GM12878 (cell line): Measurements from ENCODE around the gene LENG1. TPM values are rescaled to one million over a fixed set of nuclear protein-coding genes. Genes with fewer than 3 reads are reported as not detected.

ENCODE experiments used
- ATAC-seq: fragments of 200-7000 bp; cut with Tn5 transposase; 3 replicates; pipeline ENCODE4 v1.9.1; 2020; ENCODE audit warnings: mild to moderate bottlenecking, moderate library complexity
- BruUV-seq: library from RNA; stranded (reverse); fragments of 400-500 nt; replicated peaks from 2 replicates; lab custom pipeline; 2021; lab: Mats Ljungman, UMichigan
- CTCF ChIA-PET: fragments of 300-600 bp; sonication (Branson Sonifier 250); formaldehyde crosslinking; extraction: SDS; loops from one replicate; lab custom pipeline; 2021; ENCODE audit warnings: inconsistent platforms; lab: Yijun Ruan, JAX
- POLR2A ChIA-PET: fragments of 350-600 bp; formaldehyde crosslinking; extraction: SDS; loops from one replicate; lab custom pipeline; 2021; ENCODE audit warnings: inconsistent platforms; lab: Charles Lee
- RAD21 ChIA-PET: fragments of 300-600 bp; sonication (Branson Sonifier 250); formaldehyde crosslinking; loops from one replicate; lab custom pipeline; 2023; ENCODE audit warnings: antibody characterized with exemption; ENCODE audit not compliant: unreplicated experiment; lab: Charles Lee
- SMC1A ChIA-PET: fragments of 300-600 bp; sonication (Branson Sonifier 250); formaldehyde crosslinking; loops from one replicate; lab custom pipeline; 2023; ENCODE audit not compliant: unreplicated experiment, uncharacterized antibody; lab: Charles Lee
- DNase-seq: peaks from one replicate; pipeline ENCODE4 v3.0.0-alpha.2; 2011; ENCODE audit warnings: low read depth, low spot score
- FAIRE-seq: peaks from 3 replicates; lab custom pipeline; 2011; peaks lifted over from hg19 to GRCh38; lab: Jason Lieb, UNC
- H2AFZ ChIP-seq: 2 replicates; pipeline ENCODE4 v1.6.0; 2011; ENCODE audit warnings: low read depth, low read length, control low read depth; ENCODE audit not compliant: control insufficient read depth
- H3K27ac ChIP-seq: 2 replicates; pipeline ENCODE4 v1.5.1; 2011; ENCODE audit warnings: control low read depth; ENCODE audit not compliant: control insufficient read depth, insufficient read depth
- H3K27me3 ChIP-seq, 2 experiments: replicated peaks in 1 of 2; 2 replicates each; pipeline versions ENCODE4 v1.6.0 to v1.6.1; 2011; ENCODE audit warnings: low read length in 1 of 2; ENCODE audit not compliant: control insufficient read depth in 2 of 2, insufficient read depth in 2 of 2
- H3K36me3 ChIP-seq, 2 experiments: 2 replicates each; pipeline ENCODE4 v1.5.1; 2011; ENCODE audit warnings: low read length in 1 of 2; ENCODE audit not compliant: control insufficient read depth in 2 of 2, insufficient read depth in 2 of 2
- H3K4me1 ChIP-seq: 2 replicates; pipeline ENCODE4 v1.6.1; 2011; ENCODE audit warnings: mild to moderate bottlenecking, low read length, moderate library complexity, mixed read lengths; ENCODE audit not compliant: control insufficient read depth, insufficient read depth
- H3K4me2 ChIP-seq: 2 replicates; pipeline ENCODE4 v1.6.0; 2011; ENCODE audit warnings: control low read depth; ENCODE audit not compliant: control insufficient read depth, insufficient read depth
- H3K4me3 ChIP-seq: fragments of 200-600 bp; sonication (generic); 2 replicates; pipeline ENCODE4 v1.5.1; 2016
- H3K79me2 ChIP-seq: 2 replicates; pipeline ENCODE4 v1.6.0; 2011; ENCODE audit warnings: low read length; ENCODE audit not compliant: control insufficient read depth, insufficient read depth
- H3K9ac ChIP-seq: 2 replicates; pipeline ENCODE4 v1.8.0; 2011; ENCODE audit warnings: low read length, control low read depth, mixed read lengths; ENCODE audit not compliant: control insufficient read depth, insufficient read depth
- H3K9me3 ChIP-seq: replicated peaks from 3 replicates; pipeline ENCODE4 v1.5.1; 2011; ENCODE audit warnings: mild to moderate bottlenecking, low read length; ENCODE audit not compliant: control insufficient read depth, insufficient read depth
- H4K20me1 ChIP-seq: 2 replicates; pipeline ENCODE4 v1.6.0; 2011; ENCODE audit not compliant: control insufficient read depth, insufficient read depth
- CREM ChIP-seq: IDR thresholded peaks from 2 replicates; pipeline ENCODE4 v1.6.1; 2014; ENCODE audit warnings: antibody characterized with exemption, low read depth
- MTA2 ChIP-seq: fragments of 450-650 bp; IDR thresholded peaks from 2 replicates; pipeline ENCODE4 v1.6.1; 2016; ENCODE audit warnings: low read depth, mild to moderate bottlenecking, moderate library complexity
- PAX5 ChIP-seq: IDR thresholded peaks from 2 replicates; pipeline ENCODE4 v1.6.1; 2011; ENCODE audit warnings: low read depth, low read length, borderline replicate concordance
- PML ChIP-seq: IDR thresholded peaks from 2 replicates; pipeline ENCODE4 v1.6.1; 2012; ENCODE audit warnings: low read length, inconsistent platforms
- POLR2AphosphoS2 ChIP-seq: IDR thresholded peaks from 2 replicates; pipeline ENCODE4 v1.6.1; 2011; ENCODE audit warnings: low read depth, mild to moderate bottlenecking, low read length, improper control_type of control experiment, moderate library complexity
- SPI1 ChIP-seq: IDR thresholded peaks from 2 replicates; pipeline ENCODE4 v1.6.1; 2011; ENCODE audit warnings: low read depth, mild to moderate bottlenecking, low read length, moderate library complexity, borderline replicate concordance; ENCODE audit not compliant: insufficient read depth
- SUZ12 ChIP-seq: fragments of 200-600 bp; sonication (generic); IDR thresholded peaks from one replicate; pipeline ENCODE4 v1.6.1; 2018; ENCODE audit warnings: antibody characterized with exemption, mild to moderate bottlenecking; ENCODE audit not compliant: unreplicated experiment
- TCF3 ChIP-seq: IDR thresholded peaks from 2 replicates; pipeline ENCODE4 v1.6.1; 2012; ENCODE audit warnings: low read depth, mild to moderate bottlenecking, low read length, borderline replicate concordance; ENCODE audit not compliant: insufficient read depth
- ZNF217 ChIP-seq: fragments of 450-650 bp; IDR thresholded peaks from 2 replicates; pipeline ENCODE4 v1.6.1; 2017; ENCODE audit warnings: antibody characterized with exemption, mild to moderate bottlenecking
- WGBS: methylation state at CpG from one replicate; pipeline ENCODE4 v1.1.6; 2016; ENCODE audit warnings: low lambda C conversion rate; ENCODE audit not compliant: insufficient replicate concordance, insufficient coverage; ENCODE audit errors: missing lambda C conversion rate; 5-methylcytosine and 5-hydroxymethylcytosine counted together
- in situ Hi-C: fragments of 300-500 bp; cut with MboI; formaldehyde crosslinking; loops from 9 replicates; pipeline ENCODE4 v1.14.3; 2018; ENCODE audit warnings: mixed read lengths
- intact Hi-C: fragments of 100-400 bp; cut with micrococcal nuclease; formaldehyde crosslinking; loops from one replicate; pipeline ENCODE4 v1.14.2; 2022; ENCODE audit not compliant: unreplicated experiment
- polyA plus RNA-seq, 11 experiments: library from polyadenylated mRNA; depleted of rRNA in 4 of 11; unstranded in 6 of 11; stranded (reverse) in 5 of 11; fragments of >200 nt; fragmentation: Nextera tagmentation in 4 of 11; fragmentation: Illumina TruSeq in 1 of 11; extraction: Ambion mirVana in 4 of 11; extraction: Trizol in 1 of 11; gene quantifications; 1 replicate in 1 of 11; 2 replicates in 10 of 11; pipeline versions ENCODE4 v1.2.1 to v1.2.3, GENCODE V29; 2011 to 2016; ENCODE audit warnings: inconsistent platforms in 2 of 11, missing spikeins in 2 of 11, low read depth in 1 of 11
- total RNA-seq, 4 experiments: library from RNA; depleted of rRNA in 3 of 4; stranded (reverse); fragments of >200 nt in 3 of 4; fragmentation: Illumina TruSeq in 1 of 4; extraction: Trizol in 1 of 4; gene quantifications; 2 replicates each; pipeline versions ENCODE4 v1.2.1 to v1.2.3, GENCODE V29; 2013 to 2021
- TF ChIP-seq, protein P1 (sequence below): fragments of 450-650 bp; conservative IDR thresholded peaks from 2 replicates; pipeline ENCODE4 v1.6.1; 2017; ENCODE audit warnings: mild to moderate bottlenecking, moderate library complexity
- TF ChIP-seq, protein P2 (sequence below): fragments of 450-650 bp; formaldehyde crosslinking; IDR thresholded peaks from 2 replicates; pipeline ENCODE4 v1.5.0; 2022; ENCODE audit warnings: mild to moderate bottlenecking, missing genetic modification characterization
- TF ChIP-seq, protein P3 (sequence below): IDR thresholded peaks from 2 replicates; pipeline ENCODE4 v1.6.1; 2012; ENCODE audit warnings: mild to moderate bottlenecking, low read depth, low read length

LENG1 gene
- total and polyA plus RNA-seq, 10 of the 15 experiments (the other 5 are each of a cell fraction or from before 2014, with no cell fraction given), result 0.21 to 10.8 (median 5.8) TPM

DNA sequence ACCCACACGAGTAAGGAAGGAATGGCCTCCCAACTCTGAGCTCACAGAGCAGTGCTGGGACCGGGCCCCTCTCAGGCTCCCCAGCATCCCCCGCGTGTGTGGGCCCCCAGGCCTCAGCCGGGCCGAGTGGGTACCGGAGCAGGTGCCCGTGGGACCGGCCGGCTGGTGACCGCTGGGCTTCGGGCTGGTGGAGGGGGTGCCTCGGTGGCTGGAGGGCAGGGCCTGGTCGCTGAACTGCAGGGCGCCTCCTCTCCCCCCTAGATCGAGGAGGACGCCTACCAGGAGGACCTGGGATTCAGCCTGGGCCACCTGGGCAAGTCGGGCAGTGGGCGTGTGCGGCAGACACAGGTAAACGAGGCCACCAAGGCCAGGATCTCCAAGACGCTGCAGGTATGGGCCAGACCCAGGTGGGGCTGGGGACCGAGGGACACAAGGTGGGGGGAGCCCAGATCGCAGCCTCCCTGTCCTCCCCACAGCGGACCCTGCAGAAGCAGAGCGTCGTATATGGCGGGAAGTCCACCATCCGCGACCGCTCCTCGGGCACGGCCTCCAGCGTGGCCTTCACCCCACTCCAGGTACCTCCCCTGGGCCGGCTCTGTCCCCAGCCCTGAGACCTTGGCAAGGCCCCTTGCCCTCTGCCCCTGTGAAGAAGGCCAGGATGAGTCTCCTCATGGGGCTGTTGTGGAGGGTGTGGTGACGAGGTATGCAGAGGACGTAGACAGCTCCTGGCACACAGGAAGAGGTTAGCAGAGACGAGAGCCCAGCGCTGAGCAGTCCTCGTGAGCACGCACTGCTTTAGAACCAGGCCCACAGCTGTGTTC is 30.5 kb downstream of the LENG1 start (continued):
- TF ChIP-seq, protein P1, sequence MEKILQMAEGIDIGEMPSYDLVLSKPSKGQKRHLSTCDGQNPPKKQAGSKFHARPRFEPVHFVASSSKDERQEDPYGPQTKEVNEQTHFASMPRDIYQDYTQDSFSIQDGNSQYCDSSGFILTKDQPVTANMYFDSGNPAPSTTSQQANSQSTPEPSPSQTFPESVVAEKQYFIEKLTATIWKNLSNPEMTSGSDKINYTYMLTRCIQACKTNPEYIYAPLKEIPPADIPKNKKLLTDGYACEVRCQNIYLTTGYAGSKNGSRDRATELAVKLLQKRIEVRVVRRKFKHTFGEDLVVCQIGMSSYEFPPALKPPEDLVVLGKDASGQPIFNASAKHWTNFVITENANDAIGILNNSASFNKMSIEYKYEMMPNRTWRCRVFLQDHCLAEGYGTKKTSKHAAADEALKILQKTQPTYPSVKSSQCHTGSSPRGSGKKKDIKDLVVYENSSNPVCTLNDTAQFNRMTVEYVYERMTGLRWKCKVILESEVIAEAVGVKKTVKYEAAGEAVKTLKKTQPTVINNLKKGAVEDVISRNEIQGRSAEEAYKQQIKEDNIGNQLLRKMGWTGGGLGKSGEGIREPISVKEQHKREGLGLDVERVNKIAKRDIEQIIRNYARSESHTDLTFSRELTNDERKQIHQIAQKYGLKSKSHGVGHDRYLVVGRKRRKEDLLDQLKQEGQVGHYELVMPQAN, result no peak

DNA sequence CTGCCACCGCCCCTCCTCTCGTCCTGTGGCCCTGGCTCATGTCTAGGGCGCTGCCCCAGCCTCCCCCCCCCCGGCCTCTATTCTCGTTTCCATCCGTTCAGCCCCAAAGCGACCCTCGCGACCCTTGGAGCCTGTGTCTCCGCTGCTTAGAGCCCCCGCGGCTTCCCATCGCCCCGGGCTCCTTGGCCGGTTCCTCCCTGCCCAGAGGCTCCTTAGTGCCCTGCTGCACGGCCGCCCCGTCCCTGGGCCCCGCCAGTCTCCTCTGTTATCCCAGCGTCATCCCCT is 31.1 kb downstream of the LENG1 start:
- H3K9ac ChIP-seq, result no peak overlapping the region
- RAD21 ChIA-PET, result no interaction called here
- SMC1A ChIA-PET, result no interaction called here
- no peaks in the 10 kb centered on the region for H3K79me2 ChIP-seq
- peaks cover 0 to 27% of the 10 kb centered on the region in 2 experiments; a peak in 3 of 4 replicates for H3K36me3 ChIP-seq
- H3K4me2 ChIP-seq, result no peak overlapping the region
- BruUV-seq, result no TSS peak
- FAIRE-seq, result no peak
- WGBS, result 88% methylated on average over 14 of the region's 20 CpGs
- intact Hi-C loops (no loop called here), in situ Hi-C loops (loop anchor here (25.0 kb wide), 1 partner anchor 1534 kb away; the partner anchor contains the start of gene U2AF2)
- DNase-seq, result no peak
- H3K27me3 ChIP-seq, result no peaks in the 10 kb centered on the region
- POLR2A ChIA-PET, result no interaction called here
- no peak overlapping the region for H3K27ac ChIP-seq
- no peak for ATAC-seq
- no peak overlapping the region for H2AFZ ChIP-seq
- H3K9me3 ChIP-seq, result no peaks in the 10 kb centered on the region
- CTCF ChIA-PET, result no interaction called here
- H3K4me3 ChIP-seq, result no peak overlapping the region
- H4K20me1 ChIP-seq, result no peaks in the 10 kb centered on the region
- H3K4me1 ChIP-seq, result no peaks in the 10 kb centered on the region
- TF ChIP-seq ZNF217, result no peak
- TF ChIP-seq SPI1, result no peak
- no peak for TF ChIP-seq POLR2AphosphoS2
- TF ChIP-seq MTA2, result no peak
- TF ChIP-seq PML, result no peak
- TF ChIP-seq, protein P2, sequence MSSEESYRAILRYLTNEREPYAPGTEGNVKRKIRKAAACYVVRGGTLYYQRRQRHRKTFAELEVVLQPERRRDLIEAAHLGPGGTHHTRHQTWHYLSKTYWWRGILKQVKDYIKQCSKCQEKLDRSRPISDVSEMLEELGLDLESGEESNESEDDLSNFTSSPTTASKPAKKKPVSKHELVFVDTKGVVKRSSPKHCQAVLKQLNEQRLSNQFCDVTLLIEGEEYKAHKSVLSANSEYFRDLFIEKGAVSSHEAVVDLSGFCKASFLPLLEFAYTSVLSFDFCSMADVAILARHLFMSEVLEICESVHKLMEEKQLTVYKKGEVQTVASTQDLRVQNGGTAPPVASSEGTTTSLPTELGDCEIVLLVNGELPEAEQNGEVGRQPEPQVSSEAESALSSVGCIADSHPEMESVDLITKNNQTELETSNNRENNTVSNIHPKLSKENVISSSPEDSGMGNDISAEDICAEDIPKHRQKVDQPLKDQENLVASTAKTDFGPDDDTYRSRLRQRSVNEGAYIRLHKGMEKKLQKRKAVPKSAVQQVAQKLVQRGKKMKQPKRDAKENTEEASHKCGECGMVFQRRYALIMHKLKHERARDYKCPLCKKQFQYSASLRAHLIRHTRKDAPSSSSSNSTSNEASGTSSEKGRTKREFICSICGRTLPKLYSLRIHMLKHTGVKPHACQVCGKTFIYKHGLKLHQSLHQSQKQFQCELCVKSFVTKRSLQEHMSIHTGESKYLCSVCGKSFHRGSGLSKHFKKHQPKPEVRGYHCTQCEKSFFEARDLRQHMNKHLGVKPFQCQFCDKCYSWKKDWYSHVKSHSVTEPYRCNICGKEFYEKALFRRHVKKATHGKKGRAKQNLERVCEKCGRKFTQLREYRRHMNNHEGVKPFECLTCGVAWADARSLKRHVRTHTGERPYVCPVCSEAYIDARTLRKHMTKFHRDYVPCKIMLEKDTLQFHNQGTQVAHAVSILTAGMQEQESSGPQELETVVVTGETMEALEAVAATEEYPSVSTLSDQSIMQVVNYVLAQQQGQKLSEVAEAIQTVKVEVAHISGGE (CRISPR knock-in tag), result no peak
- no peak for TF ChIP-seq PAX5
- TF ChIP-seq, protein P3, sequence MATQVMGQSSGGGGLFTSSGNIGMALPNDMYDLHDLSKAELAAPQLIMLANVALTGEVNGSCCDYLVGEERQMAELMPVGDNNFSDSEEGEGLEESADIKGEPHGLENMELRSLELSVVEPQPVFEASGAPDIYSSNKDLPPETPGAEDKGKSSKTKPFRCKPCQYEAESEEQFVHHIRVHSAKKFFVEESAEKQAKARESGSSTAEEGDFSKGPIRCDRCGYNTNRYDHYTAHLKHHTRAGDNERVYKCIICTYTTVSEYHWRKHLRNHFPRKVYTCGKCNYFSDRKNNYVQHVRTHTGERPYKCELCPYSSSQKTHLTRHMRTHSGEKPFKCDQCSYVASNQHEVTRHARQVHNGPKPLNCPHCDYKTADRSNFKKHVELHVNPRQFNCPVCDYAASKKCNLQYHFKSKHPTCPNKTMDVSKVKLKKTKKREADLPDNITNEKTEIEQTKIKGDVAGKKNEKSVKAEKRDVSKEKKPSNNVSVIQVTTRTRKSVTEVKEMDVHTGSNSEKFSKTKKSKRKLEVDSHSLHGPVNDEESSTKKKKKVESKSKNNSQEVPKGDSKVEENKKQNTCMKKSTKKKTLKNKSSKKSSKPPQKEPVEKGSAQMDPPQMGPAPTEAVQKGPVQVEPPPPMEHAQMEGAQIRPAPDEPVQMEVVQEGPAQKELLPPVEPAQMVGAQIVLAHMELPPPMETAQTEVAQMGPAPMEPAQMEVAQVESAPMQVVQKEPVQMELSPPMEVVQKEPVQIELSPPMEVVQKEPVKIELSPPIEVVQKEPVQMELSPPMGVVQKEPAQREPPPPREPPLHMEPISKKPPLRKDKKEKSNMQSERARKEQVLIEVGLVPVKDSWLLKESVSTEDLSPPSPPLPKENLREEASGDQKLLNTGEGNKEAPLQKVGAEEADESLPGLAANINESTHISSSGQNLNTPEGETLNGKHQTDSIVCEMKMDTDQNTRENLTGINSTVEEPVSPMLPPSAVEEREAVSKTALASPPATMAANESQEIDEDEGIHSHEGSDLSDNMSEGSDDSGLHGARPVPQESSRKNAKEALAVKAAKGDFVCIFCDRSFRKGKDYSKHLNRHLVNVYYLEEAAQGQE, result no peak
- TF ChIP-seq SUZ12, result no peak
- no peak for TF ChIP-seq TCF3
- TF ChIP-seq CREM, result no peak
